ENCODE data around the gene TMEM8B.

TMEM8B gene

DNA sequence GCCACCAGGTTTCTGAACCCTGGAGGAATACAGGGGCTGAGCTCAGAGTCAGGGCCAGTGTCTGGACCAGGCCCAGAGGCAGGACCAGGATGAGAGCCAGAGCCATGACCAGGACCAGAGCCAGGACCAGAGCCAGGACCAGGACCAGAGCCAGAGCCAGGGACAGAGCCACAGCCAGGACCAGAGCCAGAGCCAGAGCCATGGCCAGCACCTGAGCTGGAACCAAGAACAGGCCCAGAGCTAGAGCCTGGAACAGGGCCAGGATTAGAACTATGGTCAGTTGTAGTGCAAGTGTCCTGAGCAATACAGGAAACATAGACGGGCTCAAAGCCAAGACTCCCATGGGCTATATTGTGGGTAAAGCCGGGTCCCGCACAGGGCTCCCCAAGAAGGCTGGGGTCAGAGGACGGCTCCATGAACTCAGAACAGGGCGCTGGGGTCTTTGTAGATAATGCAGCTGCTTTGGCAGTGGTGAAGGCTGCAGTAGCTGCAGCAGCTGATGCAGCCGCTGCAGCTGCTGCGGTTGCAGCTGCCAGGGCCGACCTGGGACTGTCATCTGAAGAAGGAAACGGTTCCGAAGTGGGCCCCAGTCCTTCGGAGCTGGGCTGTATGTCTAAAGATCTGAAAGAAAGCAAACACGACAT is 17.5 kb upstream of the TMEM8B start:
- DNase-seq (ENCODE audit: low spot score) = no peak

DNA sequence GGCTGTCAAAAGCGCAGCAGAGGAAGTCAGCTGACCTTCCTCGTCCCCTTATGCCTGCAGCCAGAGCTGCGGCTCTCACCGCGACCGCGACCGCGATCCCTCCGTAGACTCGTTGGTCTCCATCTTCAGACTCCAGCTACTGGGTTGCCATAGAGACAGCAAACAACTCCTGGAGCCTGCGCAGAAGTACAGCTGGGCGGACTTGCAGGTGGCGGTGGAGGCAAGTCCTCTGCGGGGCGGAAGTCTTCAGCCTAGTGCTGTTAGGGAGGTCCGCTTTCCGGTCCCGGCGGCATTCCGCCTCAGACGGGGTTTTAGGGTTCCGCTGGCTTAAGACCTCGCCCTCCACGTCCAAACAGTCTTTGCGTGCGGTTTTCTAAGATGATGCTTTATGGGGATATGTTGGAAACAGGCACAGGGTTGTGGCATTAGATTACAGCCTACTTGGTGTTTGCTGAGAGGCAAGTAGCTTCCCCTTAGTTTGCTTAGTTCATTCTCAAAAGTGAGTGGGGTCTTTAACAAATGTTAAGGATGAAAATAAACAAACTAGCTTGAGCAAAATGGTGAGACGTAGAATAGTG is 16.9 kb upstream of the TMEM8B start, which contains the start of gene SPAG8:
SPAG8 (minus strand) TSS at position 238 of the 578 bp plus-strand sequence; CDS start at position 123, 115 bp downstream.
- DNase-seq (ENCODE audit: low spot score) = no peak

GRCh38 chr9:35813434-35814105 is 15.5 kb upstream of the TMEM8B start:
- peak; percentile 48 for DNase-seq (ENCODE audit: low spot score)

DNA sequence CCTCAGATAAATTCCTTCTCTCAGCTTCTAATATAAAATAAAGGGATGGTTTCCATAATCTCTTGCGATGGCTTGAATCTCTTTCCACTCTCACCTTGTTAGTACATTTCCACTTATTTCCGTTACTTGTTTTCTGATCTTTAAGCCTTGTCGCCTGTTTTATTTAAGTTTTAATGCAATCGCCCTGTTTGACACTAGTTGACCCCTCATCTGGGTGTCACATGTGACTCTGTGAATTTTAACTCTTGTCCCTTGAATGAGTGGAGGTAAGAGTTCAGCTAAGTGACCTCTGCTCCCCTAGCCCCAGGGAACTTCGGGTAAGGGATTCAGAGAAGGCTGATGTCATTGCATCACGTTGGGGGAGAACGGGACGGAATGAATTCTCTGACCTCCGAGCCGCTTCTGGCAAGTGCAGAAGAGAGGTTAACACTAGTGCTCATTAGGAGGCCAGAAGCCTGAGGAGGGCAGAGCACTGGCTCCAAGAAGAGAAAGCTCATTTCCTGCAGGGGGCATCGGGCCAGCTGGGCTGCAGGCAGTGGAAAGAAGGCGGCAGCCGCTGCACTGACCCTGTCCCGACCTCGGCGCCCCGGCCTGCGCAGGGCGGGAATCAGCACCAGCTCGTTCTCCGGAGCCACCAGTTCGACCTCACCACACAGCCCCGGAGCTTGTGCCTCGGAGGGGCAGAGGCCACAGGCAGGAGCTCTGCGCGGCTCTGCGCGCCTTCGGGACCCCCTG is 14.8 kb upstream of the TMEM8B start:
- peak; percentile 73 for DNase-seq (ENCODE audit: low spot score)

DNA sequence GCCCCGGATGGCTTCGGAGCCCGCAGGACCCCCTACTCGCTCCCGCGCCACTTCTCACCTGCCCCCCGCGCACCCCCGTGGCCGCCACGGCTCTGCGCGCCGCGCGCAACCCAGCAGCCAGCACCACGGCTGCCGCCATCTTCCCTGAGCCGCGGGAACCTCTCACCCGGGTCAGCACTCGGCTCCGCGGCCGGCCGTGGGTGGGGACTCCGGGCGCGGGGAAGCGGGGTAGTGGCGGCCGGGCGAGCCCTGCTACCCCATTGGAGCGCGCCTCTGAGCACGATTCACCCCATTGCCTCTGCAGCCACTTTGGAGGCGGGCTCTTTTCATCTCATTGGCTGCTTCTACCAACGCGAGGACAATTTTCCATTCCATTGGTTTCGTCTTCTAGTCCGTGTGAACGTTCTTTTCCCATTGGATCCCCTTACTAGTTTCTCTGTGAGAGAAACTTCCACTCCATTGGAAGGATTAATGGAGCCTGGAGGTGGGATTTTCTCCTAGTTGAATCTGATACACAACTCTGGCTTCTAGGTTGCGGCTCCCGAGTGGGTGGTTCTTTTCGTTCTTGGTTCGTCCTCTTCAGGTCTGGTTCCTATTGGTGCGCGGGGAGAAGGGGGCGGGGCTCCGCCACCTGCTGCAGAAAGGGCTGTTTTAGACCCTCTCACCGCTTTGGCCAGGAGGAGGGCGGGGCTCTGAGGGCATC is 14.0 kb upstream of the TMEM8B start, which contains the start of gene HINT2:
HINT2 (minus strand) TSS at position 202 of the 703 bp plus-strand sequence; CDS start at position 139, 63 bp downstream.
- peak; percentile 97 for DNase-seq (ENCODE audit: low spot score)

GRCh38 chr9:35816708-35817107 is 12.3 kb upstream of the TMEM8B start:
- DNase-seq (ENCODE audit: low spot score) = peak; percentile 68

GRCh38 chr9:35818341-35818740 is 10.7 kb upstream of the TMEM8B start:
- DNase-seq (ENCODE audit: low spot score) = no peak

DNA sequence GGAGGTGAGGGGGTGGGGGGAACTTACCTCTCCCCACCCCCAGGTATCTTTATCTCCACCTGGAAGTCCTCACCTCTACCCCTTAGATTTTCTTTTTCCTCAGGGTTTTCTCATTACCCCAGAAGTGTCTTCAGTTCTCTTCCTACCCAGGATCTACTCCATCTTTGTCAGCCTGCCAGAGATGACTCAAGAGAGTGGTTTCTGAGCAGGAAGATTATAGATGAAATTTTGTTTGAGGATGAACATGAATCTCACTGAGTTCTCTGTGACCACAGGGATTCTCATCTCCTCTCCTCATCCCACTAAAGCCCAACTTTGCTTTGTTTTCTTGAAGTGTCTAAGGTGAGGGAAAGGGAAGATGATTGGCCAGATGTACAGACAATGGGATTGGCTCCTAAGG is 9.0 kb upstream of the TMEM8B start:
- no peak for DNase-seq (ENCODE audit: low spot score)

DNA sequence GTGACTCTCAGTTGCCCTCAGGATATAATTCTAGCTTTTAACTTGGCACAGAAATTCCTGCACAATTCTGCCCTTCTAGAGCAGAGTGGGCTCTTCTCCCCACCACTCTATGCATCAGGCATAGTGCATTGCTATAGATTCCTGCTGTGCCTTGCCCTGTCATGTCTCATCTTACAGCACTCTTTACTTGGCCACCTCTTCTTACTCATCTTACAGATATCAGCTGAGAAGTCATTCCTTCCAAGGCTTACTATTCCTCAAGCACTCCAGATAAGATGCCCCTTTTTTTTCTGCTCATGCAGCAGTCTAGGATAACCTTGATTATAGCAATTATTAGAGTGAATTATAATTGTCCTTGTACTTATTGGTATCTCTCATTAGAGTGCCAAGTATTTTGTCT is 6.1 kb upstream of the TMEM8B start:
- no peak for DNase-seq (ENCODE audit: low spot score)

DNA sequence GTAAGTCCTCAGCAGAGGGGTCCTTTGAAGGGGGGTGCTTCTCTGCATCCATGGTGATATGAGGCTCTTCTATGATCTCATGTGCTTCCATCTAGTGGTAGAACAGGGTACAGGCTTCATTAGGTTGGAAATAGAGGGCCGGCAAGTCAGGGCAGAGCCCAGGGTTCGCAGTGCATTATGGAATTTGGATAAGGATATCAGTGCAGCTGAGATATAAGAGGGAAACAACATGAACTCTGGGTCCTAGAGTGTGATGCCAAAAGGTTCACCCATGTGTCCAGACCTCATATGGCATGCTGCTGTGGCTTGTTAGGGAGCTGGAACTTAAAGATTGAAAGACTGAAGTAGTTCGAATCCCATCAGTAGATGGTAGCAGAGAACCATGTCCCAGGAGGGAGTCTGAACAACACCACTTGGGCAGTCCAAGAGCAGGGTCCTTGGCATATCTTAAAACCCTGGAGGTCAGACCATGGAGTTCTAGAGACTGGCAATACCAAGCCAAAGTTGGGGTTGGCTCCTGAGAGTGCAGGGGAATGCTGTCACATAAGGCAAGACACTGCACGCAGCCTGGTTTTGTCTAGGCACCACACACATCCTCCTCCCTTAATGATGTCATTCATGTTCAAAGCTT is 2.8 kb upstream of the TMEM8B start:
- peak; percentile 67 for DNase-seq (ENCODE audit: low spot score)

DNA sequence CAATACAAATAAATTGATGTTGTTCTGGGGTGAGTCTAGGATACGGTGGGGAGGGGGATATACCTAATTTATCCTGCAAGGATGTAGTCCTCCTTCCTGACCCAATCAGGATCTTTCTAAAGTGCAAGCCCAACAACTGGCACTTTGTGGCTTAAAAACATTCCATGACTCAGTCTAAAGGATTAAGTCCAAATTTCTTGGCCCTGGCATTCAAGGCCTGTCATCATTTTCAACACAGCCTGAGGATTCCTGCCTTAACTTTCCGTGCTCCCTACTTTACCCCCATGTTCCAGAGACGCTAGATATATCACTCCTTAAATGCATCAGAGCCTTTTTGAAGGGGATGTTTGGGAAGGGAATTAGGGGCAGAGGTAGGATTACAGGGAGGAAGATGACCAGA is 1.5 kb upstream of the TMEM8B start:
- no peak for DNase-seq (ENCODE audit: low spot score)

GRCh38 chr9:35828716-35829083 is 328 bp upstream of the TMEM8B start, which contains the start of gene FAM221B:
TSS of gene FAM221B (minus strand) at chr9:35828732. CDS start at chr9:35826161, 2,571 bp downstream.
- DNase-seq (ENCODE audit: low spot score) = no peak

DNA sequence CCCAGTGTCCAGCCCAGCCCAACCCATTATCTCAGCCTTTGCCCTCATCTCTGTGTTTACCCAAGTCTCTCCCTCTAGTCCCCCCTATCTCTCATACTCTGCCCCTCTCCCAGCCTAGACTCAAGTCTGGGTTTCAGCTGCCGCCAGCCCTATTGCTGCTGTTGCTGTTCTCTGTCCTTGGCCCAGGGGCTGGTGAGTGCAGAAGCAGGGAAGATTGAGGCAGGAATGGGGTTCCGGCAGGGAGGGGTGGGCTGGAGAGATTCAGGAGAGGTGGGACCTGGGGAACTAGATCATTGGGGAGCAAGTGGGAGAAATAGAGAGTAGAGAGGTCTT is 702 bp downstream of the TMEM8B start:
- DNase-seq (ENCODE audit: low spot score) = no peak

GRCh38 chr9:35831040-35831439 is 2.0 kb downstream of the TMEM8B start:
- DNase-seq (ENCODE audit: low spot score) = no peak

DNA sequence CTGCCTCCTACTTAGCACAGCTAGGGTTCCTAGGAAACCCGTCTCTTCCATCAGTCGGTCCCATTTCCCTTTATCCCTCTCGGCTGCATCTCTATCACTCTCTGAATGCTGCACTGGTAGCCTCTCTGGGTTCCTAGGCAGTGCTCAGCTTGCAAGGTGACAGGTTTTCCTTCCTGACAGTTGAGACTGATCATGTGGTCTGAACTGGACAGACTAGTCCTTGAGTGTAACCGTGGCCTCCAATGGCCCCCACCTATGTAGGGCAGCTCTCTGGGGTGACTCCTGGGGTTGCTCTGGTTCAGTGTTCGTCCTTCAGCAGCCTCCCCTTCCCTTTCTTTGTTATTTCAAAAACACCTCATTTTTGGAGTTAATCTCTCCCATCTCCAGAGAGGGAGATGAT is 3.8 kb downstream of the TMEM8B start:
- no peak for DNase-seq (ENCODE audit: low spot score)

GRCh38 chr9:35834260-35835215 is 5.5 kb downstream of the TMEM8B start:
- DNase-seq (ENCODE audit: low spot score) = no peak

- DNase-seq (ENCODE audit: low spot score) = peak; percentile 50
These were observed 6.2 kb downstream of the TMEM8B start for GRCh38 chr9:35835216-35835632.

- no peak for DNase-seq (ENCODE audit: low spot score)
These were observed 6.7 kb downstream of the TMEM8B start for GRCh38 chr9:35835766-35836165.

DNA sequence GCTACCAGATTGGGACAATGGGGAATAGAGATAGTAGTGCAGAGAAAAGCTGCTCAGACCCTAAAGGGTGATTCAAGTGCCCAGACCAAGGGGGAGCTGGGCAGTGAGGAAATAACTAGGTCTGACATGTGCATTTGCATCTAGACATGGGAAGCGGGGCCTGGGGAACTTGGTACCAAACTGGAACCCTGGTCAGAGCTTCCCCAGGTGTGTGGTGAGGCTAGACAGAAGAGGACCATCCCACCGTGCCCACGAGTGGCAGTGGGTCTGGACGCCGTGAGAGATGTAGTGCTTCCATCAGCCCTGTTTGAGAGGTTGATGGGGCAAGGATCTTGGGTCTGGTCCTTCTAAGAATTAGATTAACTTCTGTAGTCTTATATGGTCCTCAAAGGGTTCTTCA is 7.6 kb downstream of the TMEM8B start:
- DNase-seq (ENCODE audit: low spot score) = no peak

- DNase-seq (ENCODE audit: low spot score) = no peak
These were observed 10.9 kb downstream of the TMEM8B start for GRCh38 chr9:35839926-35840325.

Measured in D341Med (cell line).